Measurements from ENCODE around the gene ZDHHC1. TPM values are rescaled to one million over a fixed set of nuclear protein-coding genes. Genes with fewer than 3 reads are reported as not detected.

The ZDHHC1 gene
- total and polyA plus RNA-seq, 4 donors, result 0.33 to 1.6 (median 1.1) TPM

DNA sequence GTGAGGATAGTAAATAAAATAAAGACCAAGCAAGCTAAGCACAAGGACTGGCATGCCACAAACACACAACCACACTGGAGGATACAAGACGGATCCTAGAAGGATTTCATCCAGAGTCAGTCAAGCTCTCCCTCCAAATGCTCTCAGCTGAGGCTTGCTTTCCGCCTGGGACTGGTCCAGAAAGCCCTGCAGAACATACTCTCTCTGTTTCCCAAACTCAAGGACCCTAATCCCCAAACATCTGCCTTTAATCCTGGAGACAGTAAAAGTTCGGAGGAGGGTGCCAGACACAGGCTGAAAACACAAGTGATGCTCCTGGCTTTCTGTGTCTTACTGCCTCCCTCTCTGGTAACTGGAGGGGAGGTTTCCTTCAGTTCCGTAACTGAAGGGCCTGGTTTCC is 9.3 kb upstream of the ZDHHC1 start (continued):
- TF ChIP-seq, protein P1, sequence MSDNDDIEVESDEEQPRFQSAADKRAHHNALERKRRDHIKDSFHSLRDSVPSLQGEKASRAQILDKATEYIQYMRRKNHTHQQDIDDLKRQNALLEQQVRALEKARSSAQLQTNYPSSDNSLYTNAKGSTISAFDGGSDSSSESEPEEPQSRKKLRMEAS (IDR thresholded peaks at IDR 0.05), result no peak
- TF ChIP-seq SP1 (IDR thresholded peaks at IDR 0.05), result no peak
- no peak for TF ChIP-seq RAD21 (IDR thresholded peaks at IDR 0.05)
- no peak for TF ChIP-seq JUND (IDR thresholded peaks at IDR 0.05)
- TF ChIP-seq GABPA (IDR thresholded peaks at IDR 0.05 in 1 of 2, conservative IDR thresholded peaks at IDR 0.05 in 1 of 2), result no peak
- no peak for TF ChIP-seq RXRA (IDR thresholded peaks at IDR 0.05)

DNA sequence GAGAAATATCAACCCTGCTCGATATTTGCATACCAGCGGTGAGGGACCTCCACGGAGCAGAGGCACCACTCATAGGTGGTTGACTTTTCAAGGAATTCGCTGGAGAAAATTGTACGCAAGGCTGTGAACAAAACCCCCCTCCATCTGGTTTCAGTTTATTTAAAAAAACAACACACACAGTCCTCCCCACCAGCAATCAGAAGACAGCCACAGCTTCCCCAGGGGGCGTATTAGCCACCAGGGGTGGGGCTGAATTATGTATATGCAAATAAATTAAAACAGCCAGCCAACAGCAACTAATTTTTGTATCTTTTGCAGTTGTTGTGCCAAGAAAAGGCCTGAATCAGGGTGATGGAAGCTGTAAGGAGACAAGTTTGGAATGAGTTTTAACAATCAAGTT is 8.8 kb upstream of the ZDHHC1 start:
- no peaks in the 10 kb centered on the region for H3K36me3 ChIP-seq (ENCODE audit: control insufficient read depth in 4 of 4, insufficient read depth in 3 of 4, low read depth in 1 of 4, low read length in 3 of 4)
- H3K9ac ChIP-seq (ENCODE audit: low read depth in 1 of 2, low read length in 2 of 2), result no peak overlapping the region
- H3K4me3 ChIP-seq (ENCODE audit: low read depth in 1 of 3, low read length in 3 of 3), result no peak overlapping the region
- H3K9me3 ChIP-seq (ENCODE audit: control insufficient read depth in 4 of 4, low read length in 3 of 4), result no peaks in the 10 kb centered on the region
- H3K4me1 ChIP-seq (ENCODE audit: control insufficient read depth in 4 of 4, insufficient read depth in 4 of 4, low read length in 3 of 4), result peaks cover 2 to 20% (median 19%) of the 10 kb centered on the region in 4 donors
- no peak for DNase-seq (ENCODE audit: low spot score)
- TF ChIP-seq TAF1 (conservative IDR thresholded peaks at IDR 0.05), result no peak
- TF ChIP-seq, protein P2, sequence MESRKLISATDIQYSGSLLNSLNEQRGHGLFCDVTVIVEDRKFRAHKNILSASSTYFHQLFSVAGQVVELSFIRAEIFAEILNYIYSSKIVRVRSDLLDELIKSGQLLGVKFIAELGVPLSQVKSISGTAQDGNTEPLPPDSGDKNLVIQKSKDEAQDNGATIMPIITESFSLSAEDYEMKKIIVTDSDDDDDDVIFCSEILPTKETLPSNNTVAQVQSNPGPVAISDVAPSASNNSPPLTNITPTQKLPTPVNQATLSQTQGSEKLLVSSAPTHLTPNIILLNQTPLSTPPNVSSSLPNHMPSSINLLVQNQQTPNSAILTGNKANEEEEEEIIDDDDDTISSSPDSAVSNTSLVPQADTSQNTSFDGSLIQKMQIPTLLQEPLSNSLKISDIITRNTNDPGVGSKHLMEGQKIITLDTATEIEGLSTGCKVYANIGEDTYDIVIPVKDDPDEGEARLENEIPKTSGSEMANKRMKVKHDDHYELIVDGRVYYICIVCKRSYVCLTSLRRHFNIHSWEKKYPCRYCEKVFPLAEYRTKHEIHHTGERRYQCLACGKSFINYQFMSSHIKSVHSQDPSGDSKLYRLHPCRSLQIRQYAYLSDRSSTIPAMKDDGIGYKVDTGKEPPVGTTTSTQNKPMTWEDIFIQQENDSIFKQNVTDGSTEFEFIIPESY (IDR thresholded peaks at IDR 0.05), result no peak
- H3K27ac ChIP-seq (ENCODE audit: low read depth in 1 of 2, low read length in 2 of 2), result no peak overlapping the region
- peaks cover 0 to 4% (median 0%) of the 10 kb centered on the region in 4 donors for H3K27me3 ChIP-seq (ENCODE audit: control insufficient read depth in 4 of 4, insufficient read depth in 4 of 4, low read length in 3 of 4)
- 39% methylated on average over 6 of the region's 6 CpGs for WGBS

DNA sequence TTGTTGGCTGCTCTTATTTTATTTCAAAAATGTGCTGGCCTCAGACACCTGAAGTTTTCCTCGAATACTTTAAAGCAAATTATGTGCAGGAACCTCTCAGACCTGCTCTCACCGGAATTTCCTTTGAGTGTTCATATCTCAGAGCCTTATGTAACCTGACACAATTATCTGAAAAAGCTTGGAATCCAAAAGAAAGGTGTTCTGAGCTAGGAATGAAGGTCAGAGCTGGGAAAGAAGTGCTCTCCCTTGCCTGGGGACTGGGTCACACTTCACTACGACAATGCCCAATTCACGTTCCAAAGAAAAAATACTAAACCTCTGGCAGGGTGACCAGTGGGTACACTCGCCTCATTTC is 8.0 kb upstream of the ZDHHC1 start:
- TF ChIP-seq NR2F2 (IDR thresholded peaks at IDR 0.05) (no peak), SP1 (IDR thresholded peaks at IDR 0.05) (no peak), JUND (IDR thresholded peaks at IDR 0.05) (no peak), YY1 (IDR thresholded peaks at IDR 0.05) (no peak), HNF4A (conservative IDR thresholded peaks at IDR 0.05) (no peak), FOXA2 (IDR thresholded peaks at IDR 0.05) (no peak), GABPA (IDR thresholded peaks at IDR 0.05 in 1 of 2, conservative IDR thresholded peaks at IDR 0.05 in 1 of 2) (no peak), HNF4G (IDR thresholded peaks at IDR 0.05) (no peak), RXRA (IDR thresholded peaks at IDR 0.05) (no peak), RAD21 (IDR thresholded peaks at IDR 0.05) (no peak), EGR1 (IDR thresholded peaks at IDR 0.05; ENCODE audit: low read depth in 2 of 2) (no peak), FOXA1 (IDR thresholded peaks at IDR 0.05) (no peak), TAF1 (conservative IDR thresholded peaks at IDR 0.05) (no peak)
- TF ChIP-seq, protein P2 (IDR thresholded peaks at IDR 0.05), result no peak
- TF ChIP-seq, protein P3, sequence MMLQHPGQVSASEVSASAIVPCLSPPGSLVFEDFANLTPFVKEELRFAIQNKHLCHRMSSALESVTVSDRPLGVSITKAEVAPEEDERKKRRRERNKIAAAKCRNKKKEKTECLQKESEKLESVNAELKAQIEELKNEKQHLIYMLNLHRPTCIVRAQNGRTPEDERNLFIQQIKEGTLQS (IDR thresholded peaks at IDR 0.05), result no peak
- TF ChIP-seq, protein P4, sequence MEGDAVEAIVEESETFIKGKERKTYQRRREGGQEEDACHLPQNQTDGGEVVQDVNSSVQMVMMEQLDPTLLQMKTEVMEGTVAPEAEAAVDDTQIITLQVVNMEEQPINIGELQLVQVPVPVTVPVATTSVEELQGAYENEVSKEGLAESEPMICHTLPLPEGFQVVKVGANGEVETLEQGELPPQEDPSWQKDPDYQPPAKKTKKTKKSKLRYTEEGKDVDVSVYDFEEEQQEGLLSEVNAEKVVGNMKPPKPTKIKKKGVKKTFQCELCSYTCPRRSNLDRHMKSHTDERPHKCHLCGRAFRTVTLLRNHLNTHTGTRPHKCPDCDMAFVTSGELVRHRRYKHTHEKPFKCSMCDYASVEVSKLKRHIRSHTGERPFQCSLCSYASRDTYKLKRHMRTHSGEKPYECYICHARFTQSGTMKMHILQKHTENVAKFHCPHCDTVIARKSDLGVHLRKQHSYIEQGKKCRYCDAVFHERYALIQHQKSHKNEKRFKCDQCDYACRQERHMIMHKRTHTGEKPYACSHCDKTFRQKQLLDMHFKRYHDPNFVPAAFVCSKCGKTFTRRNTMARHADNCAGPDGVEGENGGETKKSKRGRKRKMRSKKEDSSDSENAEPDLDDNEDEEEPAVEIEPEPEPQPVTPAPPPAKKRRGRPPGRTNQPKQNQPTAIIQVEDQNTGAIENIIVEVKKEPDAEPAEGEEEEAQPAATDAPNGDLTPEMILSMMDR (IDR thresholded peaks at IDR 0.05; ENCODE audit: low read depth, low read length, missing input control), result no peak
- TF ChIP-seq, protein P5, sequence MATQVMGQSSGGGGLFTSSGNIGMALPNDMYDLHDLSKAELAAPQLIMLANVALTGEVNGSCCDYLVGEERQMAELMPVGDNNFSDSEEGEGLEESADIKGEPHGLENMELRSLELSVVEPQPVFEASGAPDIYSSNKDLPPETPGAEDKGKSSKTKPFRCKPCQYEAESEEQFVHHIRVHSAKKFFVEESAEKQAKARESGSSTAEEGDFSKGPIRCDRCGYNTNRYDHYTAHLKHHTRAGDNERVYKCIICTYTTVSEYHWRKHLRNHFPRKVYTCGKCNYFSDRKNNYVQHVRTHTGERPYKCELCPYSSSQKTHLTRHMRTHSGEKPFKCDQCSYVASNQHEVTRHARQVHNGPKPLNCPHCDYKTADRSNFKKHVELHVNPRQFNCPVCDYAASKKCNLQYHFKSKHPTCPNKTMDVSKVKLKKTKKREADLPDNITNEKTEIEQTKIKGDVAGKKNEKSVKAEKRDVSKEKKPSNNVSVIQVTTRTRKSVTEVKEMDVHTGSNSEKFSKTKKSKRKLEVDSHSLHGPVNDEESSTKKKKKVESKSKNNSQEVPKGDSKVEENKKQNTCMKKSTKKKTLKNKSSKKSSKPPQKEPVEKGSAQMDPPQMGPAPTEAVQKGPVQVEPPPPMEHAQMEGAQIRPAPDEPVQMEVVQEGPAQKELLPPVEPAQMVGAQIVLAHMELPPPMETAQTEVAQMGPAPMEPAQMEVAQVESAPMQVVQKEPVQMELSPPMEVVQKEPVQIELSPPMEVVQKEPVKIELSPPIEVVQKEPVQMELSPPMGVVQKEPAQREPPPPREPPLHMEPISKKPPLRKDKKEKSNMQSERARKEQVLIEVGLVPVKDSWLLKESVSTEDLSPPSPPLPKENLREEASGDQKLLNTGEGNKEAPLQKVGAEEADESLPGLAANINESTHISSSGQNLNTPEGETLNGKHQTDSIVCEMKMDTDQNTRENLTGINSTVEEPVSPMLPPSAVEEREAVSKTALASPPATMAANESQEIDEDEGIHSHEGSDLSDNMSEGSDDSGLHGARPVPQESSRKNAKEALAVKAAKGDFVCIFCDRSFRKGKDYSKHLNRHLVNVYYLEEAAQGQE (IDR thresholded peaks at IDR 0.05), result no peak
- TF ChIP-seq, protein P1 (IDR thresholded peaks at IDR 0.05), result no peak
- H3K27me3 ChIP-seq (ENCODE audit: control insufficient read depth in 4 of 4, insufficient read depth in 4 of 4, low read length in 3 of 4), result peaks cover 0 to 4% (median 0%) of the 10 kb centered on the region in 4 donors
- no peak overlapping the region for H3K9ac ChIP-seq (ENCODE audit: low read depth in 1 of 2, low read length in 2 of 2)
- no peak overlapping the region for H3K4me3 ChIP-seq (ENCODE audit: low read depth in 1 of 3, low read length in 3 of 3)
- no peaks in the 10 kb centered on the region for H3K9me3 ChIP-seq (ENCODE audit: control insufficient read depth in 4 of 4, low read length in 3 of 4)
- peaks cover 0 to 12% (median 11%) of the 10 kb centered on the region in 4 donors for H3K4me1 ChIP-seq (ENCODE audit: control insufficient read depth in 4 of 4, insufficient read depth in 4 of 4, low read length in 3 of 4)
- 37% methylated on average over 5 of the region's 5 CpGs for WGBS
- no peaks in the 10 kb centered on the region for H3K36me3 ChIP-seq (ENCODE audit: control insufficient read depth in 4 of 4, insufficient read depth in 3 of 4, low read depth in 1 of 4, low read length in 3 of 4)
- no peak for DNase-seq (ENCODE audit: low spot score)
- no peak overlapping the region for H3K27ac ChIP-seq (ENCODE audit: low read depth in 1 of 2, low read length in 2 of 2)
